Naive B cell (primary cell): ENCODE data around the gene DHRS7B. TPM values are rescaled to one million over a fixed set of nuclear protein-coding genes. Genes with fewer than 3 reads are reported as not detected.

Source experiments
- ATAC-seq, 2 donors: fragments of 150-1000 bp; cut with Tn5 transposase; 2 replicates each; pipeline ENCODE4 v1.10.0; 2021; ENCODE audit warnings: low read depth in 2 of 2, mild to moderate bottlenecking in 2 of 2, moderate library complexity in 2 of 2
- DNase-seq: peaks from one replicate; pipeline ENCODE4 v3.0.0; 2022
- H3K27ac Mint-ChIP-seq, 6 donors: one replicate each; pipeline ENCODE4 v1.8.0; 2020 to 2022; ENCODE audit warnings: mild to moderate bottlenecking in 6 of 6, mixed read lengths in 6 of 6, moderate library complexity in 5 of 6, inconsistent platforms in 2 of 6
- H3K27me3 Mint-ChIP-seq, 3 donors: one replicate each; pipeline ENCODE4 v1.8.0; 2021 to 2022; ENCODE audit warnings: mixed read lengths in 3 of 3, mild to moderate bottlenecking in 1 of 3
- H3K36me3 Mint-ChIP-seq, 2 donors: one replicate each; pipeline ENCODE4 v1.8.0; 2020 to 2022; ENCODE audit warnings: mixed read lengths in 2 of 2, inconsistent platforms in 1 of 2, mild to moderate bottlenecking in 1 of 2
- H3K4me1 Mint-ChIP-seq, 3 donors: one replicate each; pipeline ENCODE4 v1.8.0; 2020 to 2022; ENCODE audit warnings: mixed read lengths in 3 of 3, inconsistent platforms in 1 of 3, mild to moderate bottlenecking in 1 of 3, moderate library complexity in 1 of 3
- H3K4me3 Mint-ChIP-seq, 8 donors: one replicate each; pipeline ENCODE4 v1.8.0; 2020 to 2022; ENCODE audit warnings: mild to moderate bottlenecking in 8 of 8, mixed read lengths in 8 of 8, moderate library complexity in 8 of 8, inconsistent platforms in 2 of 8
- H3K9me3 Mint-ChIP-seq, 7 donors: one replicate each; pipeline ENCODE4 v1.8.0; 2020 to 2022; ENCODE audit warnings: mixed read lengths in 7 of 7, mild to moderate bottlenecking in 5 of 7, inconsistent platforms in 2 of 7, moderate library complexity in 1 of 7
- polyA plus RNA-seq, 6 donors: library from polyadenylated mRNA; unstranded; fragments of 300-500 nt; fragmentation: Illumina TruSeq; gene quantifications; one replicate each; pipeline ENCODE4 v1.2.3, GENCODE V29; 2021; ENCODE audit warnings: low read depth in 6 of 6

DHRS7B gene
- polyA plus RNA-seq, 6 donors from 2014 or later, result 3.9 to 11.7 (median 8.7) TPM

DNA sequence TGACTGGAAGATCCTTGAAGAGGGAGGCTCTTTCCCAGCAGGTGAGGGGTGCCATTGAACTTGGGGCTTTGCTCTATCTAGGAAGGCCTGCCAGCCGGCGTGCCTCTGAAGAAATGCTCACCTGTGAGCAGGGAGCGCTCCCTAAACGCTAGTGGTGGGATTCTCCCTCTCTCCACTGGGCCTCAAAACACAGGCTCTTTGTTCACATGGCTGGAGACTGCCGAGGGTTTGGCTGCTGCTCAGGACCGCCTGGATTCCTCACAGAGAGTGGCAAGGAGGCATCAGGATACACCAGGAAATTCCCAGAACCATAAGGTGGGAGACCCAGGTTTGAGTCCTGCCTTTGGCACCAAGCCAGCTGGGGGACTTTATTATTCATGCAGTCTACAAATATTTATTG lies 104.8 kb downstream of the DHRS7B start:
- Mint-ChIP-seq H3K36me3 (peaks cover 5 to 14% of the 10 kb centered on the region in 2 donors), H3K4me3 (no peak overlapping the region), H3K9me3 (peaks cover 10 to 20% (median 13%) of the 10 kb centered on the region in 7 donors), H3K27me3 (no peaks in the 10 kb centered on the region), H3K4me1 (peaks cover 0 to 4% (median 0%) of the 10 kb centered on the region in 3 donors), H3K27ac (no peak overlapping the region)
- no peak for DNase-seq
- ATAC-seq, result no peak

DNA sequence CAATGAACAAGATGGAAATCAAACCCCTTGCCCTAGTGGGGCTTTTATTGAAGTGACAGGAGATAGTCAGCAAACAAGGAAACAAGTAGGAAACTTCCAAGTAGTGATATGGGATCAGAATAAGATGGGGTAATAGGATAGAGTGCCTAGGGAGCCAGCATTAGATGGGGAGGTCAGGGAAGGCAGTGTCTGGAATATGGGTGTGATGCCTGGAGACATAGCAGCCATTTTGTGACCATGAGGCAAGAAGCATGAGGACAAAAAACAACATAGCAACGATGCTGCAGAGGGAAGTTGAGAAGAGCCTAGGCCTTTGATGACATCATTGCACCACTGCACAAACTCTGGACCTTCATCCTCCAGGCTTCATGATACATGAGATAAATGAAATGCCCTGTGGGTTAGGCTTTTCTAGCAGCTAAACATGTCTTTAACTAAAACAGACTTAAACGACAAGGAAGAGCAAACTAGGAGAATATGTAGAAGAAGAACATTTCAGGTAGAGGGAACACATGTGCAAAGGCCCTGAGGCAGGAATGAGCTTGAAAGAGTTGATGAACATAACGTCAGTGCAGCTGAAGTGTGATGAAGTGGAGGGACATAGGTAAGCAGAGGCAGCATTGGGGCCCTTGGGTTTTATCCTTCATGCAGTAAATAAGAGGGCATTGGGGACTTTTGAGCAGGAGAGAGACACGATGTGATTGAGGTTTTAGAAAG lies 105.4 kb downstream of the DHRS7B start:
- peaks cover 0 to 4% (median 0%) of the 10 kb centered on the region in 3 donors for H3K4me1 Mint-ChIP-seq
- DNase-seq, result no peak
- H3K36me3 Mint-ChIP-seq, result peaks cover 5 to 14% of the 10 kb centered on the region in 2 donors
- no peaks in the 10 kb centered on the region for H3K27me3 Mint-ChIP-seq
- H3K9me3 Mint-ChIP-seq, result peaks cover 10 to 20% (median 13%) of the 10 kb centered on the region in 7 donors
- ATAC-seq, result no peak
- H3K27ac Mint-ChIP-seq, result peak overlapping the region in 1 of 6 donors; percentile 58
- no peak overlapping the region for H3K4me3 Mint-ChIP-seq

DNA sequence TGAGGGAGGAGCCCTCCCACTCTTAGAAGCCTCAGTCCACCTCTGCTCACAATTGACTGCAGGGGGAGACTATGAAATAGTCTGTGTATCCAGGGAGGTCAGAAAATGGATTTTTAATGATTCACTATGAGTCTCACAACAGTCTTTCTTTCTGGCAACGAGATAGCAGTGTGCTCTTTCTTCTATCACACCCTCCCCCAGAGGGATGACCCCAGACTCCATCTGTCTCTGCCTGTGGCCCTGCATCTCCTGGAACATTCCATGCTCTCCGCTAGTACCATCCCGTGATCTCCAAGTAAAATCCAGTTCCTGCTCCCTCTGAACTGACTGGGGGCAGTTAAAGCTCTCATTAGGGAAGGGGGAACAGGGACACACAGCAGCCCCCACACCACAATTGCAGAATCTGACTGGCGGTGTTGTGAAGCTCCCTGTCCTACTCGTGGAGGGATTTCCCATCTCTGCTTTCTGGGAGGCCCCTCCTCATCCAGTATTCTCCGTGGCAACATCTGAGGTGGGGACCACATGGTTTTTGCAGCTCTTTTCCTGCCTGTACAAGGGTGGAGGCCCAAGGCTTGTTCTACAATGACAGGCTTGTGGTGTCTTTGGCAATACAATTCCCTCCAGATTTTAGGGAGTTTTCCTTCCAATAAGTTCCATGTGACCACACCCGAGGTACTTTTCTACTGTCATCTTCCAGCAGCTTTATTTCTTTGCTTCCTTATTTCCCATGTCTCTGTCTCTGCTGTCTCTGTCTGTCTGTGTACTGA lies 107.0 kb downstream of the DHRS7B start:
- Mint-ChIP-seq H3K27ac (peak overlapping the region in 2 of 6 donors; percentile 12 to 44), H3K36me3 (peaks cover 5 to 14% of the 10 kb centered on the region in 2 donors), H3K9me3 (peaks cover 10 to 20% (median 13%) of the 10 kb centered on the region in 7 donors), H3K27me3 (no peaks in the 10 kb centered on the region), H3K4me1 (peaks cover 0 to 4% (median 0%) of the 10 kb centered on the region in 3 donors), H3K4me3 (no peak overlapping the region)
- ATAC-seq (no peak), DNase-seq (no peak)

DNA sequence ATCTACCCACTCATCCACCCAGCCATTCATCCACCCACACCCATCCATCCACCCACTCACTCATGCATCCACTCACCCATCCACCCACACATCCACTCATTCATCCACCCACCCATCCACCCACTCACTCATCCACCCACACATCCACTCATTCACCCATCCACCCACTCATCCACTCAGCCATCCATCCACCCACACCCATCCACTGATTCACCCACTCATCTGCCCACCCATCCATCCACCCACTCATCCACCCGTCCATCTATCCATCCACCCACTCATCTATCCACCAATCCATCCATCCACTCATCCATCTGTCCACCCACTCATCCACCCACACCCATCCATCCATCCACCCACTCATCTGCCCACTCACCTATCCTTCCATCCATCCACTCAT lies 109.2 kb downstream of the DHRS7B start:
- no peak for DNase-seq
- no peak overlapping the region for H3K27ac Mint-ChIP-seq
- peaks cover 0 to 6% (median 0%) of the 10 kb centered on the region in 3 donors for H3K4me1 Mint-ChIP-seq
- H3K27me3 Mint-ChIP-seq, result no peaks in the 10 kb centered on the region
- no peak overlapping the region for H3K4me3 Mint-ChIP-seq
- H3K36me3 Mint-ChIP-seq, result peaks cover 5 to 14% of the 10 kb centered on the region in 2 donors
- peaks cover 10 to 20% (median 13%) of the 10 kb centered on the region in 7 donors for H3K9me3 Mint-ChIP-seq
- no peak for ATAC-seq

DNA sequence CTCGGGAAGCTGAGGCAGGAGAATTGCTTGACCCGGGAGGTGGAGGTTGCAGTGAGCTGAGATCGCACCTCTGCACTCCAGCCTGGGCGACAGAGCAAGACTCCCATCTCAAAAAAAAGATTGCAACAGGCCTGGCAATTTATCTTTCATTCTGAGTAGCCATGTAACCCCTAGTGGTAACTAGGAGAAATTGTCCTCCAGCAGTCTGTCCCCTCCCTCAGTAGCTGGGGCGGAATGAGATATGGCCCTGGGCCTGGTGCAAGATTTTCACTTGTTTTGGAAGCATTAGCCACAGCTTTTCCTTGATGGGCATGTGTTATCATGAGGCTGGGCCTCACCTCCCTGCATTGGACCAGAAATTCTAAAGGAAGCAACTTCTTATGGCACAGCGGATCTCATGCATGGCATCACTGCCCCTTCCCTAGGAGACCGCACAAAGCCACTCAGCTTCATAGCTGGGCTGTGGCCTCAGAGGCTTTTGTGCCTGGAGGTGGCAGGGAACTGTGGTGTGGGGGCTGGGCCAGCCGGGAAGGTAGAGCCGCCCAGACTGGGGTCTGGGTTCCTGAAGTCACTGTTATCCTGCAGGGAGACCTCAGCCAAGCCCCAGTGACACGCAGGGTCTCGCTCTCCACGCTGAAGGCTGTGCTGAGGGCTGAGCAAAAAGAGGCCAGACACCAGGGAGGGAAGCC lies 113.1 kb downstream of the DHRS7B start:
- Mint-ChIP-seq H3K4me1 (peaks cover 0 to 7% (median 2%) of the 10 kb centered on the region in 3 donors), H3K4me3 (no peak overlapping the region), H3K27ac (peak overlapping the region in 1 of 6 donors; percentile 39), H3K27me3 (no peaks in the 10 kb centered on the region), H3K36me3 (no peaks in the 10 kb centered on the region), H3K9me3 (peaks cover 0 to 3% (median 0%) of the 10 kb centered on the region in 7 donors)
- DNase-seq (no peak), ATAC-seq (peak in 1 of 2 donors; percentile 35)

DNA sequence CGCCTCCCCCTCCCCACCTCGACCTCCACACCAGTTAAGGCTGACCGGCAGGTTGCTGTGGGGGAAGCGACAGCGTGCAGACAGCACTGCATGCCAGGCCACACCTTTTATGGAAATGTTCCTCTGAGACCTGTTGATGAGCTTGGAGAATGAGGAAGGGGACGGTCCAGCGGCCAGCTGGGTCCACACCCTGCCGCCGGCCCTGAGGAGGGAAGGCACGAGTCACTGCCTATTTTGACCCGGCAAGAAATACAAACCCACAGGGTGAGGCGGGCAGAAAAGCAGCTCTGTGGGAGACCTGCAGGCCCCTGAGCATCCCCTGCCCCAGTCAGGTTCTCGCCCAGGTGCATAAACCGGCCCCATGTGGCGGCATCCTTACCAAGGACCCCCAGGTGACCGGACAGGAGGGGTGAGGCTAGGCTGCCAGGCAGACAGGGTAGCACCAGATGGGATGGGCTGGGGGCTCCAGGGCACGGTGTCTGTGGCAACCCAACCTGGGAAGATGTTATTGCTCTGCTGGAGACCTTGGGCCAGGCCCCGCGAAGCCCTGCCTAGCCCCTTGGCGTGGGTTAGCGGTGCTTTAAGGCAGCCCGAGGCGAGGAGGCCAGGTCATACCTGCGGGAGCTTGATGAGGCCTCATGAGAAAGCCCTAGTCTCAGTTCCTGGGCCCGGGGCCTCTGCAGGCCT lies 113.7 kb downstream of the DHRS7B start:
- H3K27ac Mint-ChIP-seq, result no peak overlapping the region
- no peaks in the 10 kb centered on the region for H3K27me3 Mint-ChIP-seq
- H3K4me1 Mint-ChIP-seq, result peaks cover 0 to 7% (median 5%) of the 10 kb centered on the region in 3 donors
- no peak for DNase-seq
- H3K4me3 Mint-ChIP-seq, result no peak overlapping the region
- peaks cover 0 to 3% (median 0%) of the 10 kb centered on the region in 7 donors for H3K9me3 Mint-ChIP-seq
- no peak for ATAC-seq
- H3K36me3 Mint-ChIP-seq, result no peaks in the 10 kb centered on the region

Other genes with a start within 250 kb of the DHRS7B start
- gene USP22, start 84.0 kb upstream of the DHRS7B start, polyA plus RNA-seq, result 10 to 100 TPM; 16.5 to 53.5 (median 48.4) TPM
- 10 to 100 TPM; 39.7 to 54.3 (median 42.7) TPM for gene TMEM11, start 87.2 kb downstream of the DHRS7B start, polyA plus RNA-seq
- 1 to 10 TPM in 3 of 6 donors, under 1 TPM in 2, not detected in 1; 0.52 to 2.2 (median 1.2) TPM for gene NATD1, start 126.4 kb downstream of the DHRS7B start, polyA plus RNA-seq
- gene MAP2K3, start 157.7 kb downstream of the DHRS7B start, polyA plus RNA-seq, result 100 to 1,000 TPM in 2 of 6 donors, 10 to 100 TPM in 4; 93.2 to 151 (median 99.7) TPM
- not detected for gene KCNJ12, start 249.4 kb downstream of the DHRS7B start, polyA plus RNA-seq